Measurements from ENCODE around the gene VAV3. TPM values are rescaled to one million over a fixed set of nuclear protein-coding genes. Genes with fewer than 3 reads are reported as not detected.

The VAV3 gene
- total RNA-seq, 1 experiment from 2014 or later = not detected

DNA sequence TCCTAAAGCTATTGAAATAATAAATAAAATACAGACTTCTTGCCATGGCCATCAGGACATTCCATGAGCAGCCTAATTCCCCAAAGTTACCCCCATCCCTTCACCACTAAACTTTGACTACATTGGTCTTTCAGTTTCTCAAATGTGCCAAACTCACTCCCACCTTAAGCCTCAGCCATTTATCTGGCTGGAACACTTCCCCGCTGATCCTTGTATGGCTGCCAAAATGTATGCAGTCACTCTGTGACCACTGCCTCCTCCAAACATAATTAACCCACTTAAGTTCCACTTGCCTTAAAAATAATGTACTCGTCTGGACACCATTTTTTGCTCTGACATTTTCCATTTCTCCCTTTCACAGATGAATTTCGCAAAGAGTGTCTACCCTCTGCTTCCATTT lies 416.7 kb downstream of the VAV3 start:
- ATAC-seq = no peak
- Histone ChIP-seq H3K79me2 (ENCODE audit: insufficient read depth, low read length) (no peaks in the 10 kb centered on the region), H3K4me3 (replicated peaks in 1 of 2; ENCODE audit: low read depth in 1 of 2, low read length in 2 of 2) (no peak overlapping the region), H3K36me3 (ENCODE audit: control insufficient read depth in 1 of 2, insufficient read depth in 2 of 2, low read length in 2 of 2) (no peaks in the 10 kb centered on the region), H3K9me3 (ENCODE audit: control insufficient read depth in 1 of 2, insufficient read depth in 1 of 2, low read depth in 1 of 2, low read length in 2 of 2) (peaks cover 0 to 20% of the 10 kb centered on the region in 2 experiments; a peak in 2 of 4 replicates), H3K4me1 (ENCODE audit: control insufficient read depth in 1 of 2, insufficient read depth in 2 of 2, low read length in 2 of 2) (no peaks in the 10 kb centered on the region), H3K9me2 (ENCODE audit: insufficient read depth) (no peaks in the 10 kb centered on the region), H3K27me3 (ENCODE audit: insufficient read depth, low read length) (no peaks in the 10 kb centered on the region), H3K4me2 (ENCODE audit: low read length) (no peak overlapping the region), H2AFZ (ENCODE audit: low read depth, low read length, poor library complexity, severe bottlenecking) (no peak overlapping the region), H3K27ac (ENCODE audit: low read depth, low read length) (no peak overlapping the region), H3K9ac (ENCODE audit: low read length) (no peak overlapping the region), H4K20me1 (ENCODE audit: insufficient read depth) (no peaks in the 10 kb centered on the region)
- intact Hi-C loops (cut with micrococcal nuclease) = no loop called here
- POLR2A ChIA-PET = no interaction called here
- DNase-seq (ENCODE audit: low read depth, low spot score) = no peak
- RAD21 ChIA-PET (ENCODE audit: low non-redundant PET in 1 of 2, low total read pairs in 2 of 2, uncharacterized antibody in 2 of 2, unreplicated experiment in 2 of 2) = no interaction called here
- BruUV-seq (replicated peaks) = no TSS peak
- CTCF ChIA-PET = no interaction called here
- TF ChIP-seq MAX (IDR thresholded peaks at IDR 0.05) (no peak), SRF (IDR thresholded peaks at IDR 0.05; ENCODE audit: low read depth) (no peak), SIN3A (IDR thresholded peaks at IDR 0.05; ENCODE audit: low read depth) (no peak), EZH2phosphoT487 (IDR thresholded peaks at IDR 0.05; ENCODE audit: borderline replicate concordance) (no peak)

DNA sequence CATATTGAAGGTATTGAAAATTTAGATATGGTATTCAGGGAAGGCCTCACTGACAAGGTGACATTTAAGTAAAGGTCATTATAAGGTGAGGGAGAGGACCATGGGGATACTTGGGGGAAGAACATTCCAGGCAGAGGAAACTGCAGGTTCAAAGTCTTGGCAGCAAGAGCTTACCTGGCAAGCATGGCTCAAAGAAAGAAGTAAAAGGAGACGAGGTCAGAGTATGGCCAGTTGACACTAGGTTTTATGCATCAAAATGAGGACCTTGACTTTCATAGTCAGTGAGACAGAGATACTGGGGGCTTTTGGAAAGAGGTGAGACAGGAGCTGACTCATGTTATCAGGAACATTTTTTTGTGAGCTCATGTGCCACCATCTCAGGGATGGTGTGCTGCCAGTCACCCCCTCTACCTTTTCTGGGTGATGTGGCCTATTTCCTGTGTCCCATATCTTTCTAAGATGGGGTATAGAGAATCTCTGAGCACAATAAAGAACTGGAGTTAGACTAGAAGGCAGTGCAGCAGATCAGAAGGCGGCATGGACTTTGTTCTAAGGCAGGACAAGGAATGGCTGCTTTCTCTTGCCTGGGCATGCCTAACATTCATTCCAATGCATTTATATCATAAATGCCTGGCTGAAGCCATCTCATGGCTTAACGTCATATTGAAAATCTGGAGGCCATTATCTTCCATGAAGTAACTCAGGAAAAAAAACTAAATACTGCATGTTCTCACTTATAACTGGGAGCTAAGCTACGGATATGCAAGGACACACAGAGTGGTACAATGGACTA lies 417.4 kb downstream of the VAV3 start:
- H2AFZ ChIP-seq (ENCODE audit: low read depth, low read length, poor library complexity, severe bottlenecking) = no peak overlapping the region
- H3K4me2 ChIP-seq (ENCODE audit: low read length) = no peak overlapping the region
- no peak overlapping the region for H3K27ac ChIP-seq (ENCODE audit: low read depth, low read length)
- no TSS peak for BruUV-seq (replicated peaks)
- ChIA-PET RAD21 (ENCODE audit: low non-redundant PET in 1 of 2, low total read pairs in 2 of 2, uncharacterized antibody in 2 of 2, unreplicated experiment in 2 of 2) (no interaction called here), POLR2A (no interaction called here), CTCF (no interaction called here)
- TF ChIP-seq FOSL1 (IDR thresholded peaks at IDR 0.05; ENCODE audit: low read depth) (no peak), ZBTB33 (IDR thresholded peaks at IDR 0.05; ENCODE audit: extremely low read depth, insufficient replicate concordance, low read length) (no peak), EZH2phosphoT487 (IDR thresholded peaks at IDR 0.05; ENCODE audit: borderline replicate concordance) (no peak), ZFX (IDR thresholded peaks at IDR 0.05) (no peak), SIN3A (IDR thresholded peaks at IDR 0.05; ENCODE audit: low read depth) (no peak)
- no peaks in the 10 kb centered on the region for H3K4me1 ChIP-seq (ENCODE audit: control insufficient read depth in 1 of 2, insufficient read depth in 2 of 2, low read length in 2 of 2)
- intact Hi-C loops (cut with micrococcal nuclease) = no loop called here
- DNase-seq (ENCODE audit: low read depth, low spot score) (no peak), ATAC-seq (no peak)
- no peak overlapping the region for H3K9ac ChIP-seq (ENCODE audit: low read length)
- H3K9me3 ChIP-seq (ENCODE audit: control insufficient read depth in 1 of 2, insufficient read depth in 1 of 2, low read depth in 1 of 2, low read length in 2 of 2) = peaks cover 0 to 20% of the 10 kb centered on the region in 2 experiments; a peak in 2 of 4 replicates
- no peak overlapping the region for H3K4me3 ChIP-seq (replicated peaks in 1 of 2; ENCODE audit: low read depth in 1 of 2, low read length in 2 of 2)
- H3K27me3 ChIP-seq (ENCODE audit: insufficient read depth, low read length) = no peaks in the 10 kb centered on the region
- H3K79me2 ChIP-seq (ENCODE audit: insufficient read depth, low read length) = no peaks in the 10 kb centered on the region
- no peaks in the 10 kb centered on the region for H4K20me1 ChIP-seq (ENCODE audit: insufficient read depth)
- no peaks in the 10 kb centered on the region for H3K9me2 ChIP-seq (ENCODE audit: insufficient read depth)
- H3K36me3 ChIP-seq (ENCODE audit: control insufficient read depth in 1 of 2, insufficient read depth in 2 of 2, low read length in 2 of 2) = no peaks in the 10 kb centered on the region
